GM18870 (cell line): ENCODE data around the gene ARID5A.
"Not testable (repeated sequence)": the region's sequence is repeated elsewhere in the genome, so short reads cannot be mapped to it uniquely, and the experiment has no call there.

Source experiments
- ATAC-seq: cut with Tn5 transposase; IDR thresholded peaks from one replicate; pipeline ENCODE4 v1.9.1; 2021; ENCODE audit warnings: moderate library complexity; ENCODE audit not compliant: unreplicated experiment

ARID5A gene

GRCh38 chr2:96539215-96539920, 2.8 kb downstream of the ARID5A start:
- no peak for ATAC-seq

GRCh38 chr2:96540136-96540535, 3.6 kb downstream of the ARID5A start:
- ATAC-seq, result no peak

- no peak for ATAC-seq
These were observed 5.0 kb downstream of the ARID5A start for GRCh38 chr2:96541398-96542152.

GRCh38 chr2:96542357-96542977, 5.9 kb downstream of the ARID5A start:
- ATAC-seq, result no peak

- ATAC-seq, result no peak
These were observed 9.8 kb downstream of the ARID5A start for GRCh38 chr2:96546321-96546720.

- no peak for ATAC-seq
These were observed 10.2 kb downstream of the ARID5A start for GRCh38 chr2:96546797-96547196.

- no peak for ATAC-seq
These were observed 10.7 kb downstream of the ARID5A start for GRCh38 chr2:96547203-96547641.

- no peak for ATAC-seq
These were observed 11.2 kb downstream of the ARID5A start for GRCh38 chr2:96547731-96548171.

GRCh38 chr2:96548558-96549465, 12.3 kb downstream of the ARID5A start:
- no peak for ATAC-seq

- no peak for ATAC-seq
These were observed 12.9 kb downstream of the ARID5A start for GRCh38 chr2:96549466-96549785.

GRCh38 chr2:96549967-96550786, 13.6 kb downstream of the ARID5A start:
- no peak for ATAC-seq

GRCh38 chr2:96550787-96551604, 14.4 kb downstream of the ARID5A start:
- ATAC-seq, result no peak

- ATAC-seq, result no peak
These were observed 15.2 kb downstream of the ARID5A start for GRCh38 chr2:96551605-96552314.

GRCh38 chr2:96552315-96553175, 16.0 kb downstream of the ARID5A start:
- no peak for ATAC-seq

- ATAC-seq, result no peak
These were observed 16.8 kb downstream of the ARID5A start for GRCh38 chr2:96553176-96553956.

- not testable (repeated sequence) for ATAC-seq
These were observed 17.4 kb downstream of the ARID5A start for GRCh38 chr2:96553957-96554292.
